Fibroblast of skin of left quadriceps (primary cell): ENCODE measurements around the gene RRM2.

Experiments
- DNase-seq, 2 experiments: peaks; one replicate each; pipeline ENCODE4 v3.0.0-alpha.2; 2013; ENCODE audit warnings: low read depth in 2 of 2

Gene RRM2

GRCh38 chr2:10172033-10172871 lies 49.7 kb downstream of the RRM2 start:
- DNase-seq, result no peak

- no peak for DNase-seq
These were observed 50.9 kb downstream of the RRM2 start for GRCh38 chr2:10173258-10174005.

GRCh38 chr2:10174173-10174572 lies 51.6 kb downstream of the RRM2 start:
- DNase-seq, result no peak

- DNase-seq, result no peak
These were observed 52.9 kb downstream of the RRM2 start for GRCh38 chr2:10175441-10175840.

GRCh38 chr2:10178751-10179150 lies 56.2 kb downstream of the RRM2 start:
- DNase-seq, result no peak

- no peak for DNase-seq
These were observed 56.9 kb downstream of the RRM2 start for GRCh38 chr2:10179422-10179821.

GRCh38 chr2:10180229-10180628 lies 57.7 kb downstream of the RRM2 start:
- no peak for DNase-seq
